Neural progenitor cell (in vitro differentiated cells): ENCODE data around the gene FAM50B.

Source experiments
- CTCF ChIP-seq: fragments of 200-600 bp; sonication (generic); IDR thresholded peaks from 2 replicates; pipeline ENCODE4 v1.5.1; 2017; ENCODE audit warnings: antibody characterized with exemption, mild to moderate bottlenecking
- EZH2 ChIP-seq: fragments of 200-600 bp; sonication (generic); IDR thresholded peaks from 2 replicates; pipeline ENCODE4 v1.6.1; 2017; ENCODE audit warnings: antibody characterized with exemption, mild to moderate bottlenecking, moderate library complexity

GRCh38 chr6:3891883-3892282 is 42.7 kb downstream of the FAM50B start:
- TF ChIP-seq CTCF (no peak), EZH2 (no peak)
